RCC 7860 (cell line): ENCODE data around the gene SGF29.
"Not testable (repeated sequence)": the region's sequence is repeated elsewhere in the genome, so short reads cannot be mapped to it uniquely, and the experiment has no call there.

Experiments
- DNase-seq: peaks from one replicate; pipeline ENCODE4 v3.0.0-alpha.2; 2015; ENCODE audit warnings: low spot score
- FAIRE-seq: peaks from 2 replicates; lab custom pipeline; 2012; peaks lifted over from hg19 to GRCh38; lab: Jason Lieb, UNC

SGF29 gene

GRCh38 chr16:28562199-28562598 lies 8.5 kb downstream of the SGF29 start:
- FAIRE-seq = no peak
- DNase-seq = no peak

GRCh38 chr16:28563218-28563617 lies 9.5 kb downstream of the SGF29 start:
- no peak for FAIRE-seq
- DNase-seq = no peak

- not testable (repeated sequence) for FAIRE-seq, DNase-seq
Measured at GRCh38 chr16:28566233-28566925, 12.7 kb downstream of the SGF29 start.

- DNase-seq (no peak), FAIRE-seq (no peak)
Measured at GRCh38 chr16:28567292-28567691, 13.6 kb downstream of the SGF29 start.

GRCh38 chr16:28569021-28569420 lies 15.3 kb downstream of the SGF29 start:
- FAIRE-seq (no peak), DNase-seq (no peak)

- DNase-seq = no peak
- FAIRE-seq = no peak
Measured at GRCh38 chr16:28569968-28570752, 16.4 kb downstream of the SGF29 start.

- FAIRE-seq (no peak), DNase-seq (no peak)
Measured at GRCh38 chr16:28572696-28573510, 19.2 kb downstream of the SGF29 start.

- FAIRE-seq = no peak
- DNase-seq = no peak
Measured at GRCh38 chr16:28573738-28574718, 20.3 kb downstream of the SGF29 start.

GRCh38 chr16:28574925-28575324 lies 21.2 kb downstream of the SGF29 start:
- DNase-seq (no peak), FAIRE-seq (no peak)

- no peak for FAIRE-seq
- no peak for DNase-seq
Measured at GRCh38 chr16:28575446-28576109, 21.9 kb downstream of the SGF29 start.

GRCh38 chr16:28580726-28581315 lies 27.1 kb downstream of the SGF29 start:
- no peak for DNase-seq

GRCh38 chr16:28585674-28586073 lies 32.0 kb downstream of the SGF29 start:
- FAIRE-seq (no peak), DNase-seq (no peak)

More at GRCh38 chr16:28580726-28581315, 27.1 kb downstream of the SGF29 start:
- FAIRE-seq = no peak

- FAIRE-seq (no peak), DNase-seq (no peak)
Measured at GRCh38 chr16:28586466-28586865, 32.7 kb downstream of the SGF29 start.

- FAIRE-seq (no peak), DNase-seq (no peak)
Measured at GRCh38 chr16:28587386-28587785, 33.7 kb downstream of the SGF29 start.

GRCh38 chr16:28589069-28589468 lies 35.3 kb downstream of the SGF29 start:
- DNase-seq = no peak
- FAIRE-seq = no peak

GRCh38 chr16:28589930-28590329 lies 36.2 kb downstream of the SGF29 start:
- FAIRE-seq (no peak), DNase-seq (no peak)

- FAIRE-seq (no peak), DNase-seq (no peak)
Measured at GRCh38 chr16:28590384-28591340, 36.9 kb downstream of the SGF29 start.

GRCh38 chr16:28591355-28591754 lies 37.6 kb downstream of the SGF29 start:
- DNase-seq = no peak
- no peak for FAIRE-seq
